HG02938 (cell line): Measurements from ENCODE around the gene BRINP2.
"Not testable (repeated sequence)": the region's sequence is repeated elsewhere in the genome, so short reads cannot be mapped to it uniquely, and the experiment has no call there.

Experiments used
- ATAC-seq: cut with Tn5 transposase; IDR thresholded peaks from one replicate; pipeline ENCODE4 v1.9.1; 2021; ENCODE audit warnings: mild to moderate bottlenecking, moderate library complexity; ENCODE audit not compliant: unreplicated experiment

The BRINP2 gene

DNA sequence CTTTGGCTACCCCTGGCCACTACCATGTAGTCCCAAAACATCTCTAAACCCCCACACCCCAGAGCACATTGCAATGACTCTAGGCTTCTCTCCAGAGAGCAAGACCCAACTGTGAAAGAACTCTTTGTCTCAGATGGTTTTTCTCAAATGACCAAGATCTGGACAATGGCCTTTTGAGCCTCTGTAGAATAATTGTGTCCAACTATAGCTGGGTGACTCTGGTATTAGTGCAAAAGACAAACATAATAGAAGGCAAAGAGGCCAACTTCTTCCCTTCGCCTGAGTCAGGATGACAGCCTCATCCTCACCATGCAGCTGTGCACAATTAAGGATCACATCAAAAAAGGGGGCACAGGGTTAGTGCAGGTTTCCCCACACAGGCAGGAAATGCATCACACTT is 139.6 kb downstream of the BRINP2 start:
- ATAC-seq = no peak

DNA sequence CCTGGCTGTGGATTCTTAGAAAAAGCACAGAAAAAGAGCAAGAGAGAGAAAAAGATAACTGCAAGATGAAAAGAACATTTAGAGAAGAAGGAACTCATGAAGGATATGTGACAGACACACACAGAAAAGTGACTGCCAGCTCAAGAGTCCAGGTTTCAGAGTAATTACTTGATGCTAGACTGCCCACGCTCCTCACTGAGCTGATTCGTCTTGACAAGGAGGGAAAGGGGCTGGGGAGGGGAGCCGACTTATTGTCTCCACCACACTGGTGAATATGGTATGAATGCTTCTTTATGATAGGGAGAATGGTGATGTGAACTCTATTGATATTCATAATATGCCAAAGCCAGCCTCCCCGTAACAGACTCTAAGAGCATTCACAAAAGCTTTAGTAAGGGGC is 140.4 kb downstream of the BRINP2 start:
- no peak for ATAC-seq

DNA sequence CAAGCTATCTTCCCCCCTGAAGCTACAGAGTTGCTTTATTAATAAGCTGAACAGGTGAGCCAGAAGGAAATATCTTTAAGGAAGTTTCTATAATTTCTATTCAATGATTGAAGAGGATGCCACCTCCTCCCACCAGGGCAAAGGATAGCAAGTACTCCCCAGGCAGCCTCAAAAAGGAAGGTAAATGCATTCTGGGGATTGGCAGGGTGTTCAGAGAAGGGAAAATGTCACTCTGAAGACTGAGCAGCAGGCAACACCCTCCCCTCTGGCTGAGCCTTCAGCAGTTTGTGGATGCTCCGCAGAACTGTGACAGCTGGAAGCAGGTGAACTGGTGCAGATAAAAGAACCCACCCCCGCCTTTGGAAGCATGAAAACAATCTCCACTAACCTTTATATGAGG is 140.8 kb downstream of the BRINP2 start:
- no peak for ATAC-seq

DNA sequence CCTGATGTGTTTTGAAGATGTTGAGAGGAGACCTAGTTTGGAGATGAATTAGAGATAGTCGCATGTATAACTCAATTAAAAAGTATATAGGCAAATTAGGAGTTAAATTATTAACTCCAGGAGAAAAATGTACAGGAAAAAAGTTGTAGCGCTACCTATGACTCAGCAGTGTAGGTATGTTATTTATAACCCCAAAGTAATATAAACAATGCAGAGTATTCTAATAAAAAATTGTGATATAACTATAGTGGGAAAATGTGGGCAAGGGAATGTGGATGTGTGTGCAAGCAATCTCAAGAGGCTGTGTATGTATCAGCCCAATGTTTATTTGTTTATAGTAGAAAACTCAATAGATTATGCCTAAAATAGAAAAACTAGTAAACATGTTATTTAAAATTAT is 144.5 kb downstream of the BRINP2 start:
- no peak for ATAC-seq

DNA sequence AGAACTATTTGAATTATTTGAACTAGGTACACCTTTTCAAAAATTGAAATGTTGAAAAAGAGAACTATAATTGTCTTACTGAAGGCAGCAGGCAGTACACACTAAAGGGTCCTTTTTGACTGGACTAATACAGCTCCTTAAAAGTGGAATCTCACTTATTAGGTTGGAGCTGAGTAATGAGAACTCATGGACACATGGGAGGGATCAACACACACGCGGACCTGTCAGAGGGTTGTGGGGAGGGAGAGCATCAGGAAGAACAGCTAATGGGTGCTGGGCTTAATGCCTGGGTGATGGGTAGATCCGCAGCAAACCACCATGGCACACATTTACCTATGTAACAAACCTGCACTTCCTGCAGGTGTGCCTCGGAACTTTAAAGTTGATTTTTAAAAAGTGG is 145.0 kb downstream of the BRINP2 start:
- ATAC-seq = no peak

DNA sequence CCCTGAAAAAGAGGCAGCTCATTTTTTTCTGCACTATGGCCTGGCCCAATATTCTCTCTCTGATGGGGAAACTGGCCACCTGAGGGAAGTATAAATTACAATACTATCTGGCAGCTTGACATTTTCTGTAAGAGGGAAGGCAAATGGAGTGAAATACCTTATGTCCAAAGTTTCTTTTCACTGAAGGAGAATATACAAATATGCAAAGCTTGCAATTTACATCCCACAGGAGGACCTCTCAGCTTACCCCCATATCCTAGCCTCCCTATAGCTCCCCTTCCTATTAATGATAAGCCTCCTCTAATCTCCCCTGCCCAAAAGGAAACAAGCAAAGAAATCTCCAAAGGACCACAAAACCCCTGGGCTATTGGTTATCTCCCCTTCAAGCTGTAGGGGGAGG is 150.7 kb downstream of the BRINP2 start:
- not testable (repeated sequence) for ATAC-seq

DNA sequence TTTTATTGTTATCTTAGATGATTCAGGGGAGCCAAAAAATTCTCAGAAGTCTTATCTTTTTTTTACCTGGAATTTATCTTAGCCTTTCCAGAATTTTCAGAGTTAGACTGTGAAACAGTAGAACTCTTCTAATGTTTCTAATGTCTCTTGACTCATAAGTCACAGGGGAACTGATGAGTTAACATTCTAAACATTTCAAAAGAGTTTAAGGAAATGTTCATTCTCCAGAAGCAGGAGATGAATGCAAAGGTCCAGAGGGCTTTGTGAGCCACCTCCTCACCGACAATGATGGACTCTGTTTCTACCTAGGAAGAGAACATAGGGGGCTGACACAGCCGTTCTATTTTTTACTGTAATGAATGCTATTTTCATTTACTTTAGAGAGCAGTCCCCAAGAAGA is 157.5 kb downstream of the BRINP2 start:
- no peak for ATAC-seq

DNA sequence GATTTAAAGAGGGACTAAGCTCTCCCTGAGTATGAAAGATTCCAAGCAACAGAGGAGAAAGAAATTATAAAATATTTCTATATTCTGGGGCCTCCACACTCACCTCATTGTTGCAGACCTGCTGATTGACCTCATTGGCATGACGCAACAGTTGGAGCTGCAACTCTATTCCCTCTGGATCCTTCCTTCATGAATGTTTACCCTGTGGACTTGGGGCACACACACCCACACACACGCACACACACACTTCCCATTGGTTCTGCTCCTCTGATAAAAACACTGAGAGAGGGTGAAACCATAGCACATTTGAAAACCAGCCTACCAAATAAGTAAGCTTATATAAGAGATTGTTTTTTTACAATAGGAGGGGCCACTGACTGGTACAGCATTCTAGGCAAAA is 159.1 kb downstream of the BRINP2 start:
- no peak for ATAC-seq
